ENCODE measurements around the gene SLIT1.

The SLIT1 gene

GRCh38 chr10:97111615-97112014 lies 74.1 kb downstream of the SLIT1 start:
- TF ChIP-seq SIN3A (IDR thresholded peaks at IDR 0.05; ENCODE audit: borderline replicate concordance, insufficient read depth, low read length): no peak
- no peak for TF ChIP-seq REST (IDR thresholded peaks at IDR 0.05; ENCODE audit: insufficient read depth in 1 of 2, low read depth in 2 of 2, low read length in 2 of 2)
- no peak for TF ChIP-seq TAF1 (IDR thresholded peaks at IDR 0.05; ENCODE audit: borderline replicate concordance, insufficient read depth, low read length)
- TF ChIP-seq POLR2AphosphoS5 (IDR thresholded peaks at IDR 0.05; ENCODE audit: low read depth, low read length): no peak
- TF ChIP-seq FOXP2 (optimal IDR thresholded peaks at IDR 0.05; ENCODE audit: borderline replicate concordance, extremely low read depth, extremely low read length, insufficient read depth): no peak

GRCh38 chr10:97109547-97109946 lies 76.2 kb downstream of the SLIT1 start:
- TF ChIP-seq SIN3A (IDR thresholded peaks at IDR 0.05; ENCODE audit: borderline replicate concordance, insufficient read depth, low read length): no peak
- TF ChIP-seq REST (IDR thresholded peaks at IDR 0.05; ENCODE audit: insufficient read depth in 1 of 2, low read depth in 2 of 2, low read length in 2 of 2): no peak
- no peak for TF ChIP-seq FOXP2 (optimal IDR thresholded peaks at IDR 0.05; ENCODE audit: borderline replicate concordance, extremely low read depth, extremely low read length, insufficient read depth)
- TF ChIP-seq TAF1 (IDR thresholded peaks at IDR 0.05; ENCODE audit: borderline replicate concordance, insufficient read depth, low read length): no peak
- no peak for TF ChIP-seq POLR2AphosphoS5 (IDR thresholded peaks at IDR 0.05; ENCODE audit: low read depth, low read length)

GRCh38 chr10:97107551-97107950 lies 78.2 kb downstream of the SLIT1 start:
- TF ChIP-seq FOXP2 (optimal IDR thresholded peaks at IDR 0.05; ENCODE audit: borderline replicate concordance, extremely low read depth, extremely low read length, insufficient read depth): no peak
- no peak for TF ChIP-seq SIN3A (IDR thresholded peaks at IDR 0.05; ENCODE audit: borderline replicate concordance, insufficient read depth, low read length)
- TF ChIP-seq POLR2AphosphoS5 (IDR thresholded peaks at IDR 0.05; ENCODE audit: low read depth, low read length): no peak
- no peak for TF ChIP-seq REST (IDR thresholded peaks at IDR 0.05; ENCODE audit: insufficient read depth in 1 of 2, low read depth in 2 of 2, low read length in 2 of 2)
- no peak for TF ChIP-seq TAF1 (IDR thresholded peaks at IDR 0.05; ENCODE audit: borderline replicate concordance, insufficient read depth, low read length)

- TF ChIP-seq SIN3A (IDR thresholded peaks at IDR 0.05; ENCODE audit: borderline replicate concordance, insufficient read depth, low read length): no peak
- no peak for TF ChIP-seq FOXP2 (optimal IDR thresholded peaks at IDR 0.05; ENCODE audit: borderline replicate concordance, extremely low read depth, extremely low read length, insufficient read depth)
- no peak for TF ChIP-seq TAF1 (IDR thresholded peaks at IDR 0.05; ENCODE audit: borderline replicate concordance, insufficient read depth, low read length)
- TF ChIP-seq REST (IDR thresholded peaks at IDR 0.05; ENCODE audit: insufficient read depth in 1 of 2, low read depth in 2 of 2, low read length in 2 of 2): no peak
Observed at GRCh38 chr10:97106207-97106606, 79.6 kb downstream of the SLIT1 start.

GRCh38 chr10:97105303-97105702 lies 80.5 kb downstream of the SLIT1 start:
- TF ChIP-seq FOXP2 (optimal IDR thresholded peaks at IDR 0.05; ENCODE audit: borderline replicate concordance, extremely low read depth, extremely low read length, insufficient read depth) (no peak), TAF1 (IDR thresholded peaks at IDR 0.05; ENCODE audit: borderline replicate concordance, insufficient read depth, low read length) (no peak), POLR2AphosphoS5 (IDR thresholded peaks at IDR 0.05; ENCODE audit: low read depth, low read length) (no peak), REST (IDR thresholded peaks at IDR 0.05; ENCODE audit: insufficient read depth in 1 of 2, low read depth in 2 of 2, low read length in 2 of 2) (no peak), SIN3A (IDR thresholded peaks at IDR 0.05; ENCODE audit: borderline replicate concordance, insufficient read depth, low read length) (no peak)
